ENCODE data around the gene SMARCE1.

The SMARCE1 gene

DNA sequence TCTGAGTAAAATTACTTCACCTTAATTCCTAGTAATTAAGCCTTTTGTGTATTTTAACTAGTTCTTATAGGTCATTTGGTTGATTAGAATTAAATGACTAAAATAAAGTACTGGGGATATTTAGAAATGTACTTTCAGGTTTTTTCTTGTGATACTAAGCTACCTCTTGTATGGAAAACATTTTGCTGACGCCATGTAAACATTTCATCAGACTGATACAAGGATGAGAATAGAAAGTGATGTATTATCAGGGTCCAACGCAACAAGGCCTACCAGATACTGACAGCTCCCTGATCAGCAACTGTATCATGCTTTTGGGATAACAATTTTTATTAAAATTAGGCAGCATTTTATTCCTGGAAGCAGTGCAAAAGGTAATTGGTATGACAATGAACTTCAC lies 1.7 kb downstream of the SMARCE1 start:
- no peak for DNase-seq (ENCODE audit: low read depth in 2 of 2)

DNA sequence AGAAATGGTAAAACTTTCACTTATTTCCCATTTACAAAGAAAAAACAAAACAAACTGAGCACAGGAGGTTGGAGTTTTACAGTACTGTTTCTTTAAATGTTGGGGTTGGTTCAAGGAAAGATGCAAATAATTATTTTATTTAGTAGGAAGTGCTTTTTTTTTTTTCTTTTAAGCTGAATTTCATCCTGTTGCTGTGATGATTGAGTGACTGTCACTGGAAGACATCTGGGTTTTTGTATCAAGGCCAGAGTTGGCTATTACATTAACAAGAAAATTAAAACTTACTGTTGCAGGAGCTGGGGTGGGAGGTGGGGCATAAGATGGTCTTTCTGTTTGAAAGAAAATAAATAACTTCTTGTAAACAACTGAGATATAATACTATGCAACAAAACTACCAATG lies 2.3 kb downstream of the SMARCE1 start:
- DNase-seq (ENCODE audit: low read depth in 2 of 2): no peak

DNA sequence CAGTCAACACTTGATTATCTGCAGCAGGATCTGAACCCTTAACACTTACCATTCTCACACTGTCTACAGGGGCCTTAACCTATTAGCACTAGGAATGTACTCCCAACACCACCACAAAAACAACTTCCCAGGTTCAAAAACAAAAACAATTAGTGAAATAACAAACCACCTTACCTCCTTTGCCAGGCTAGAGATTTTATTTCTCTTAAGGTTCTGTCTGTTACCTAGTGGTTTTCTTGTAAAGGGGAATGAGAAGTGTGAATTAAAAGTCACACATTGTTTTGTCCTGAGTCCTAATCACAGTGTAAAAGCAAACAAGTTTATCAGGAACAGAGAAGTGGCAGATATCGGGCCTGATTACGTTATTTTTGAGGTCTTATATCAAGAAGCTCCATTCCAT lies 9.7 kb downstream of the SMARCE1 start:
- DNase-seq (ENCODE audit: low read depth in 2 of 2): no peak

DNA sequence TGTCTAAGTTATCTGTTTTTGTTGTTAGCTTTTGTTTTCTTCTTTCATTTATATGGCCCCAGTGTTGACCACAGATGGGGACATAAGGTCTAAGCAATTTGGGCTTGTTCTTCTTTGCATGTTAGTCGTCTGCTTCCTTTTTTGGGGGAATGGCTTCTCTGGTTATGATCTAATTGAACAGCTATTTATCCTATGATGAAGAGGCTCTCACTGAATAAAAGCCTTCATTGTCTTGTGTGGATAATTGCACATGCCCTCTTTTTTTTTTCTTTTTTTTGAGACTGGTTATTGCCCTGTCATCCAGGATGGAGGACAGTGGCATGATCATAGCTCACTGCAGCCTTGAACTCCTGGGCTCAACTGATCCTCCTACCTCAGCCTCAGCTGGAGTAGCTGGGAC lies 13.7 kb downstream of the SMARCE1 start:
- DNase-seq (ENCODE audit: low read depth in 2 of 2): no peak

DNA sequence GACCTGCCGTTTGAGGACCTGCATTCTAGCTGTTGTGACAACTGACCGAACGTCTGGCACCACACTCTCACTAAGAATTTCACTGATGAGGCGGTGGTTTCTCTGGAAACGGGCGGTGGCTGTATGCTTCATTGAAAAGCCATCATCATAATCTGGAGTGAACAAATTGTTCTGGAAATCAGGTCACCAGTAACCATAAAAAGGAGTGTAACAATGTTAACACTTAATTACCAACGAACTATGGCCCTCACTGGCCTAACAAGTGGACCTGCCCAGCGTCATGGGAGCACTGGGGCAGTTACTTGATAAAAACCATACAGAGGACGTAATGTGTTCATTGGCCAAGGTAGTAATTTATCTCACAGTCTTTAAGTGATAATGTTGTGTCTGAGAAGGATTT lies 15.4 kb downstream of the SMARCE1 start:
- no peak for DNase-seq (ENCODE audit: low read depth in 2 of 2)

DNA sequence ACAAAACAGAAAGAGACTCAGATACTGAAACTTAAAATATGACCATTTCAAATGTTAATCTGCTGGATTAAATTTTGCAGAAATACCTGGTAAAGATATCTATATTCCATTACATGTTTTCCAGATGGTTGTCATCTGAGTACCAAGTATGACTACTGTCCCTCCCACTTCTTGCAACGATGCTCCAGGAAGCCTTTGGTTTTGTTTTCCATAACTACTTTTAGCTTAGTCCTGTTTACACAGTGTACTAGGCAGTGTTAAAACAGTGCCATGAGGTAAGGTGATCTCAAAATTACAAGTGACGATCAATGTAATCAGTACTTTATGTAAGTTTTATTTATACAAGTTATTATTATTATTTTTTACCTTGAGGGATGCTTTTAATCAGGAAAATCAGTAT lies 17.8 kb downstream of the SMARCE1 start:
- DNase-seq (ENCODE audit: low read depth in 2 of 2): no peak

DNA sequence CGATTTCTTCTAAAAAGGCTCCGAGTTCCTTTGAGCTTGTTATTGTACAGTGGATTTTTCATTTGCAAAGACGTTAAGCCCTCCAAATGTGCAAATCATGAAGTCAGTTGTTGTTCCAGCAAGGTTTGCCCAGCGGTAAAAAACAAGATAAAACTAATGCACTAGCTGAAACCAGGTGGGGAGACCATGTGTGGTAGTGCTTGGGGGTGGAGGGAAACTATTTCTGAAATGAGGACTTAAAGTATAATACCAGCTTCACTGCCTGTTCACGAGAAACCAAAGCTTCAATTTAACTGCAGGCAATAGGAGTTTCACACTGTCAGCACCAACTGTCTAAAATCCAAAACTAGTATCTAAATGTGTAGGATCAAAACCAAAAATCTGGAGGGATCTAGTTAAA lies 22.3 kb downstream of the SMARCE1 start:
- no peak for DNase-seq (ENCODE audit: low read depth in 2 of 2)

DNA sequence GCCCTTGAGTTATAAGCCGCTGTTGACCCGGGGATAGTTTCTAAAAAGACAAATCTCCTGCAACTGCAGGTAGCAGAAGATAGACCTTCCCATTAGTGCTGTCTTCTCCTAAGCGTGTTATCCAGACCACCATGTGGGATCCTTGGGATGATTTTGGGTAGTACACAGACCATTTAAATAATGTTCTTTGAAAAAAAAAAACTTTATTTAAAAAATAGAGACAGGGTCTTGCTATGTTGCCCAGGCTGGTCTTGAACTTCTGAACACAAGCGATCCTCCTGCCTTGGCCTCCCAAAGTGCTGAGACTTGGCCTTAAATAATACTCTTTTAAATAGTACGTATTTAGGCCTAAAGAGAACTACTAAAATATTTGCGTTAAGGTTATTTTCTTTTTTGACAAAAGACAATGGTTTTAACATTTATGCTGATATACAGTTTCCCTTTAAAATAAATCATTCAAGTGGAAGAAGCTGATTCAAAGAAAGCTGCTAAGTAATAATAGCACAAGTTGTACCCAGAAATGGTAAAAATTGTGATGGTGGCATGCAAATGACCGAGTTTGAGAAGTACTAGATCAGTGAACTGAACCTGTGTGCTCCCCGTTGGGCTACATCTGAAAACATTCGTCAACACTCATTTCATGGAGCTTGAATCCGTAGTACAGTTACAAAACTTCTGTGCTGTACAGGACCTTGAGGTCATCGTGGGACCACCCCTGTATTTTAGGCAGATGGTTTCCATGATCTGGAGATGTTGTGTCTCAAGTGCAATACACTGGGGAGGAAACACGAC lies 24.0 kb downstream of the SMARCE1 start:
- DNase-seq (ENCODE audit: low read depth in 2 of 2): no peak

DNA sequence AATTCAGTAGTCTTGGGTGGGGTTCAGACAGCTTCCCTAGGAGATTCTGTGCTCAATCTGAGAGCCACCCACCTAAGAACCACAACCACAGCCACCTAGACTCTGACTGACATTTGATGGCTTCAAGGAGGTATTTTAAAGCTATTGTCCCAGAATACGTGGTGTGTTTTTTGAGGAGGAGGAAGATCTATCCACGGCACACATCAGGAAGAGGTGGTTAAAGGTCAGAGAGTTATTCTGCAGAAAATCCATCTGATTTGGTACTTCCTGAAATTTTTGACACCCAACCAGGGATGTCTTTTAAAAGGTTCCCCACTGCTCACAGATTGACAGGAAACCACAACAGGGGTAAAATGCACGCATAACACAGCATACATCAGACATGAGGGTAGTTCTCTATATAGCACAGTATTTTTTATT lies 25.1 kb downstream of the SMARCE1 start:
- no peak for DNase-seq (ENCODE audit: low read depth in 2 of 2)

DNA sequence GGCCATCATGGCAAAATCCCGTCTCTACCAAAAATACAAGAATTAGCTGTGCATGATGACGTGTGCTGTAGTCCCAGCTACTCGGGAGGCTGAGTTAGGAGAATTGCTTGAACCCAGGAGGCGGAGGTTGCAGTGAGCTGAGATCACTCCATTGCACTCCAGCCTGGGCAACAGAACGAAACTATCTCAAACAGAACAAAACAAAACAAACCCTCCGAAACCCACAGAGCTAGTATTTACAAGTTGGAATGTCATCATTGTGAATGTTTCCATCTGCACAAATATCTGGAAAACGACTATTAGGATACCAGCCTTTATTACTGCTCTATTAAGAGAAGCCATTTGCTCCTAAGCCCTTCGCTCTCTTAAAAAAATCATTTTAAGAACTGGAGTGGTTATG lies 26.0 kb downstream of the SMARCE1 start:
- DNase-seq (ENCODE audit: low read depth in 2 of 2): no peak

DNA sequence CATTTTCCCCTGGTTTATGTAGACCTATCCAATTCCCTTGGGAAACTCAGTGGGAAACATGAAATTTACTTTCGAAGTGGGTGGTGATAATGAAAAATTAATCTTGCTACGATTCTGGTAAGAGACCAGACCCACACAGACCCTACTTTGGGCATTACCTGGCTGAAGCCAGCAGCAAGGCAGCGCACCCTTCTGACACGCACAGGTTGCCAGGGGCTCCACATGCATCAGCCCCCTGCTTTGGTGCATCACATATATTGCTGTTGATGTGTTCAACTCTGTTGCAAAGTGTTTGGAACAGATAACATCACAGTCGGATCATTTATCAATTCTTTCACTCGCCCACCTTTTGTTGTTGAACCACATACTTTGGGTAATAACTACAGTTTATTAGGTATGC lies 26.6 kb downstream of the SMARCE1 start:
- no peak for DNase-seq (ENCODE audit: low read depth in 2 of 2)

DNA sequence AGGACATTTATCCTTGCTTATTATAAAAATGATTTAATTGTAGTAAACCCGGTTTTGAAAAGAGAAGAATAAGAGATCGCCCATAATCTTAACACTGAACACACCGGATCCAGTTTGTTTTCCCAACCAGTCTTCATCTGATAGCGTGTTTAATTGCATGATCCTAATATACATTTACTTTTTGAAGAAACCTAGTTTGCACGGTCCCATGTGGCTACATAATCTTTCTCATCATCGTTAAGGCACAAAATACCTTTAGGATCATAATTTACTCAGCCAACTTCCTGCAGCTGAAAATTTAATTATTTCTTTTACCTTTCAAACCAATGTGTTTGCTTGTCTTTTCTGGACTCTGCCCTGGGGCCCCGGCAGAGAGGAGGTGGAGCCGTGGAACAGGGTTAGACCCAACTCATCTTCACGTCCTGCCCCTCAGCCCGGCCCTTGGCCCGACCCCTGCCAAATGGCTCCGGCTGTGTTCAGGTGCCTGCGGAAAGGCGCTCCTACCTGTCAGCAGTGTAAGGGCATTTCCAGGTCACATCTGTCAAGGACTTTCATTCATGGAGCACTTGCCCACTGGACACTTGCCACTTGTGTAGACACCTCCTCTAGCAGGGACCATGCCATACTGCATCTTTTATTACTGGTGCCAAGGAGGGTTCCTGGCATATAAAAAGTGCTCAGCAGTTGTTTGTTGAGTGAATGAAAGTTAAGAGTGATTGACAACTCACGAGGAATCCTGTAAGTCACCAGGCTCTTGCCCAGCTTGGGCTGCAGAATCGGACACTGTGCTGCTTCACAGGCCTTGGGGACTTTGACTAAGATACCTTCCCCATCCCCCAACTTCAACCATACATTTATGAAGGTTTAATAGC lies 28.6 kb downstream of the SMARCE1 start:
- no peak for DNase-seq (ENCODE audit: low read depth in 2 of 2)

DNA sequence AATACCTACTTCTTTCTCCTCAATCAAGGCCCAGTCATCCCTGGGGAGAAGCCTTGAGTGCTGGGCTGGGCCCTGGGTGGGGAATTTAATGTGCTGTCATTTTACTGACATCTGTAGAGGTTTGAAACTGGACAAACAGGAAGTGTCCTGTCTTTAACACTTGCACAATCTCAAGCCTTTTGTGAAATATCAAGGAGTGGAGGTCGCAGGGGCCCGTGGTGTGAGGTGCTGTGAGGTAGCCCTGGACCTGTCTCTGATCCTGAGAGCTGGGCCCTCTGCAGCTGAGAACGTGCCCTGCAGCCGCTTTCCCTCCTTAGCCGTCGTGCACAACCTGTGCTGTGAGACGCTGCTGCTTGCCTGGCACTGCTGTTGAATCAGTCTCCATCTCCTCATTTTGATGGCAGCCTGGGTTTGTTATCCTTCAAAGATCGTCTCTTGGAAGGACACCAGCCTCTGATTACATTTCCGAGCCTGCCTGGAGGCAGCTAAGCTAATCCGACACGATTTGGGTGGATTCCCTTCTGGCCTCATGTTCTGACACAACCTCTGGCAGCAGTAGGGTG lies 29.9 kb downstream of the SMARCE1 start:
- DNase-seq (ENCODE audit: low read depth in 2 of 2): no peak

DNA sequence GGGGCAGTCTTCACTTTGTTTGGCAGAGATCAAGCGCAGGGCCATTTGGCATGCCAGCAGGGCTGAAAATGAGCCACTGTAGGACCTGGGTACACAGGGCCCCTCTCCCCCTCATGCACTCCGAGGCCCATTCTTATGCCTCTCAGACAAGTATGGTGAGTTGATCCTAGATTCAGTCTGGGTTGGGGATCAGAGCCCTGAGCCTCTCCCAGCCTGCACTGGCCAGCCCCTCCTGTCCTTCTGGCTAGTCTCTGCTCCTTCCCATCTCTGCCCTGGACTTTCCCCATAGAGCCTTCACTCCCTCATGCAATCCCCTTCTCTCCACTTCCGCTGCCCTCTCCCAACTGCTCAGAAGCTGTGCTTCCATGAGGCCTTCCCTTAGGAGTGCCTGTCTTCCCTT lies 31.0 kb downstream of the SMARCE1 start:
- no peak for DNase-seq (ENCODE audit: low read depth in 2 of 2)

DNA sequence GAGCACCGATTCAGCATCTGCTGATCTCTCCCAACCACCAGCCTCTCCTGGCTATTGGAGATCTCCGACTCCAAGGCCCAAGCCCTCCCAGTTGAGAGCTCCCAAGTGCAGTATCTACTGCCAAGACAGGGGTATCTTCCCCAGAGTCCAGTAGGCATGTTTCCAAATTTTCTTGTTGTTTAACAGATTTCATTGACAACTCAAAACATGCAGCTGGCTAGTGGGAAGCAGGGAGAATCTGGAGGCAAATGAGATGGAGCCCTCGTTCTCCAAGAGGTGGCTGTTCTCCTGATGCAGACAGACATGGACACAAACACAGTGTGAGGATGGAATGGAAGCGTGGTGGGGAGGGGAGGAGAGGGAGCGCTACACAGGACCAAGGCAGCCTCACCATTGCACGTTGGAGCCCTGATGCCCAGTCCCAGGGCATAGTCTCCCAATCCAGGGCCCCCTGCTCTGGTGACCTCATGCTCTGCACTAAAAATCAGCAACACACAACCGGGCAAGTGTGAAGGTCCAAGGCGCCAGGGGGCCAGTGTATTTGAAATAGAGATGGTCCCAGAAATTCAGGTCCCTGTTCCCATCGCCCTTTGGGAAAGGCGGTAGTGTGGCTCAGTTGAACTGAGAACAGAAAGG lies 31.7 kb downstream of the SMARCE1 start:
- no peak for DNase-seq (ENCODE audit: low read depth in 2 of 2)

DNA sequence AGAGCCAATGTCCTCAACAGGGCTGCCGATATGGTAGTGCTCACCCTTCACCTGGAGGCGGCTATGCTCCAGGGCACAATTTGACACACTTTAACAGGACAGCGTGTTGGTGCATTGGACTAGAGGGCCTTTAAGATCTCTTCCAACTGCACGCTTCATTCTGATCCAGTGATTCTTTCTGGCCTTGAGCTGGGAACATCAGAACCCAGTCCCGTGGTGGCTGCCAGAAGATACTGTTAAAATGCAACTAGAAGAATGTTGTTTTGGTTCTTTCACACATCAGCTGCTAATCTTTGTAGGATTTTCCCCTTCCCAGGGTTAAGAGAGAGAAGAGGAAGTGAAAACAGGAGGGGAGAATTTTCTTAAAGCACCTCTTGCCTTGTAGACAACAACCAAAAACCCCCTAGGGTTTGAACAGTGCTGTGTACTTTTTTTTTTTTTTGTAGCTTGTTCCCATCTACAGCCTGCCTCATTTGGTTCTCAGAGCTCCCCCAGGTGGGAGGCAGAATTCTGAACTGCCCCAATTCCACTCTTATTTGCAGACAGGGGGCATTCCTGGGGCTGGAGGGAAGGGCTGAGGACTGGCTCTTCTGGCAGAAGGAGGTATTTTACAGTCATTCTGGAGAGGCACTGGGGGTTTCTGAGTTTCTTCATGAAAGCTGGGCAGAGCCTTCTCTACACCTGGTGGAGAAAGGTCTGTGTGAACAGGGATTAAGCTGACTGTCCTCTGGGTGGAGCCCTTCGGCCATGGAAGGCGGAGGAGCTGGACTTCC lies 32.4 kb downstream of the SMARCE1 start:
- DNase-seq (ENCODE audit: low read depth in 2 of 2): no peak

DNA sequence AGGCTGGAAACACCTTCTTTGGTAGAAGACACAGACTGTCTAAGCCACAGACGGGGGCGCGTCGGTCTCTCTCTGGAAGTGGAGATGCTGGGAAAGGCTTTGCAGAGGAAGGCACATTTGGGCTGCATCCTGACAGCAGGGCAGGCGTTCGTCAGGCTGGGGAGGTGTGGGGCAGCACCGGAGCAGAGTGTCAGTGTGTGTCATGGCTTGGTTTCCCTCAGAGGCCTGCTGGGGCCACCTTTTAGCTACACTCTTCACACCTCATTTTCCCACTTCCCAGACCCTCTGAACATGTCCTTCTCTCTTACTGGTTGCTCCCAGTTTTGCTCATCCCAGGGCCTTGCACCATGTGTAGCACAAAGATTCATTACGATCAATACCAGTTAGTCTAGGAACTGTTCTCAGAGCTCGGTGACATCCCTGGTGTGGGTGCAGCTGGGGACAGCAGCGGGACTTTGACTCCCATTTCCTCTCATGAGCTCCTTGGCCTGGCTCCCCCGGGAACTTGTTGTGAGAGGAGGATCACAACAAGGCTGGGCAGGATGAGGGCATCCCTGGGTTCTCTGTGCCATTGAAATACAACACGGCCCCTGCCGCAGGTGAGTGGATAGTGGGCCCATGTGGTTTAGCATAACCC lies 33.1 kb downstream of the SMARCE1 start:
- DNase-seq (ENCODE audit: low read depth in 2 of 2): no peak

DNA sequence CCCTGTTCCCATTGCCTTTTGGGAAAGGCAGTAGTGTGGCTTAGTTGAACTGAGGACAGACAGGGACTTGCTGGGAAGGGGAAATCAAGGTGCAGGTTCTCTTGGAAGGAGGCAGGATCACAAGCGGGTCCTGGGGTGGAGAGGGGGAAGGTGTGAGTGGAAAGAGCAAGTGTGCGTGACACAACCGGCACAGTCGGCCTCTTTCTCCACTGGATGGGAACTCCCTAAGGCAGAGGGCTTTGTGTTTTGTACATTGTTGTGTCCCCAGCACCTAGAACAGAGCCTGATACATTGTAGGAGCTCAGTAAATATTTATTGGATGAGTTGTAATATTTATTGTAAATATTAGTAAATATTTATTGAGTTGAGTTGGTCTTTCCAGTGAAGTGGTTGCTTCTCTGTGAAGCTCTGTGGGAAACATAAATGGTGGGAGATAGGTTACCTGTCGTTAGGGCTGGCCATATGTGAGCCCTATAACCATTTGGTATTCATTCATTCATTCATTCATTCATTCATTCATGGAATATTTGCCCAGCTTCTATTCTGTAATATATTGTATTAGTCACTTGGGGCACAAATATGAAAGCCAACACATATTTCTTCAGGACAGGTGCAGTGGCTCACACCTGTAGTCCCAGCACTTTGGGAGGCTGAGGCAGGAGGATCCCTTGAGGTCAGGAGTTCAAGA lies 34.0 kb downstream of the SMARCE1 start:
- DNase-seq (ENCODE audit: low read depth in 2 of 2): no peak

DNA sequence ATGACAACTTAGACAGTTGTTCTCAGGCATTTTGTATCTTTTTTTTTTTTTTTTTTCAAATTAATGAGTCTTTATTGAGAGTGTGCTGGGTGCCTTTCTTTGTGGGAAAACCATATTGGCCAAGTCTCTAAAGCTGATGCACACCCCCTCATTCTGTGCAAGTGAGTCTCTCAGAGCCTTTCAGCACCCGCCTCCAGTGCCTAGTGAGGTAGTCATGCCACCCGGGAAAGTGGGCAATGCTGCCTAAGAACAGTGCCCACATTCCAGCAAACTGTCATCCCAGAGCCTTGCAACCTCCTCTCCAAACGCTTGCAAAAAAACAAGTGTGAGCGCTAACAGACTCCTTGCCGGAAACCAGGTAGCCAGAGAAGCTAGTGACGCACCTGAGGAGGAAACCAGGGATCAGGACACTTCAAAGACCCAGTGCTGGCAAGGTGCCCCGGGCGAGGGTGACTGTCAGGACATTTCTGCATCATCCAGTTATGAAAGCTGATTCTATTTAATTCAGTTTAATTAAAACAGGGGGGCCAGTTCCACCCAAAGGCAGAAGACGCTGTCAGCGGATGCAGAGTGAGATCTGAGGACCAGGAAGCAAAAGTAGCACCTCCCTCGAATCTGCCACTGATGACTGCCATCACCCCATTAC lies 34.9 kb downstream of the SMARCE1 start:
- no peak for DNase-seq (ENCODE audit: low read depth in 2 of 2)
